Measurements from ENCODE around the gene CYSLTR1. TPM values are rescaled to one million over a fixed set of nuclear protein-coding genes. Genes with fewer than 3 reads are reported as not detected.

CYSLTR1 gene, protein sequence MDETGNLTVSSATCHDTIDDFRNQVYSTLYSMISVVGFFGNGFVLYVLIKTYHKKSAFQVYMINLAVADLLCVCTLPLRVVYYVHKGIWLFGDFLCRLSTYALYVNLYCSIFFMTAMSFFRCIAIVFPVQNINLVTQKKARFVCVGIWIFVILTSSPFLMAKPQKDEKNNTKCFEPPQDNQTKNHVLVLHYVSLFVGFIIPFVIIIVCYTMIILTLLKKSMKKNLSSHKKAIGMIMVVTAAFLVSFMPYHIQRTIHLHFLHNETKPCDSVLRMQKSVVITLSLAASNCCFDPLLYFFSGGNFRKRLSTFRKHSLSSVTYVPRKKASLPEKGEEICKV
- 0.08 and 1.1 TPM in 2 replicates for polyA plus RNA-seq

DNA sequence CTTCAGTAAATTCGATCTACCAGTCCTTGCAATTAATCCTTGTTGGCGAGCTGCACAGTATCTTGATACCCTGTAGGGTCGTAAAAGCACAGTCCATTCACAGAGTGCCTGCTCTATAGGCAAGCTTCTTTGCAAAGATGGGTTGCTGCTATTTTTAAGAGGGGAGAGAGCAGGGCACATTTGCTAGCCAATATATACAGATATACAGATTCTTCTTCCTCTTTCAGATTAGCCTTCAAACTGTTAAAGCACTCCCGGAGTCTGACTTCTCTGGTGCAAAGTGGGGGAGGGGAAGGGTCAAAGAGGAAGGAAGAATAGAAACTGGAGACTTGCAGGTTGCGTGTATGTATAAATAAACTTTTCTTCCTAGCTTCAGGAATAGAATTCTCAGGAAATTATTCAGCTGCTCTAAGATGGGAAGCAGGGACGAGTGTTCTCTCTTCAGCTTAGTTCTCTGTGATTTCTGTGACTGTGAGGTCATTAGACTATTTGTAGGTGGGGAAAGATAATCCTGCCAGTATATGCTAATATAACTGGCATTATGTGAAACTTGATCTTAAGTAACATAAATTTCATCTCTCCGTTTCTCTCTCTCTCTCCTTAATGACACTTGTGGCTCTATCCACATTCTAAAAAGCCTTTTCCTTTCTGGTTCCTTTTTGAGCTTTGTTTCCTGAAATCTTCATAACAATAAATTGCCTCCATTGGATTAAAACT, at the start of gene CYSLTR1:
TSS of gene CYSLTR1 (minus strand) at position 242 of the 717 bp plus-strand sequence. CDS start 53,865 bp downstream, outside the sequence.

Other genes starting within 250 kb of the CYSLTR1 start
- 422 and 486 TPM in 2 replicates for gene PGK1, start 223.4 kb downstream of the CYSLTR1 start, polyA plus RNA-seq
- gene TAF9B, start 188.0 kb downstream of the CYSLTR1 start, polyA plus RNA-seq = 27.8 and 34.0 TPM in 2 replicates